Loucy (cell line): ENCODE data around the gene TEX14.

Source experiments
- H2AFZ ChIP-seq: fragments of 200-600 bp; sonication (generic); 2 replicates; pipeline ENCODE4 v1.6.0; 2016; ENCODE audit warnings: antibody characterized with exemption, mild to moderate bottlenecking, low read length, moderate library complexity
- H3F3A ChIP-seq: fragments of 200-600 bp; 2 replicates; pipeline ENCODE4 v1.6.0; 2016; ENCODE audit warnings: antibody characterized with exemption, low read depth, mild to moderate bottlenecking
- H3K27me3 ChIP-seq: fragments of 200-600 bp; sonication (generic); 2 replicates; pipeline ENCODE4 v1.6.1; 2014; ENCODE audit warnings: low read length, mild to moderate bottlenecking; ENCODE audit not compliant: insufficient read depth, poor library complexity, severe bottlenecking
- H3K36me3 ChIP-seq: fragments of 200-600 bp; sonication (generic); 2 replicates; pipeline ENCODE4 v1.6.1; 2016; ENCODE audit warnings: low read length; ENCODE audit not compliant: insufficient read depth
- H3K4me1 ChIP-seq: fragments of 200-600 bp; sonication (generic); 2 replicates; pipeline ENCODE4 v1.5.1; 2014; ENCODE audit warnings: low read length, mild to moderate bottlenecking; ENCODE audit not compliant: insufficient read depth, poor library complexity, severe bottlenecking
- H3K4me2 ChIP-seq: fragments of 200-600 bp; sonication (generic); 2 replicates; pipeline ENCODE4 v1.6.0; 2014; ENCODE audit warnings: antibody characterized with exemption, low read length, low read depth, mild to moderate bottlenecking; ENCODE audit not compliant: poor library complexity, severe bottlenecking
- H3K4me3 ChIP-seq: fragments of 200-600 bp; sonication (generic); 2 replicates; pipeline ENCODE4 v1.5.1; 2014; ENCODE audit warnings: low read length, mild to moderate bottlenecking, mixed read lengths; ENCODE audit not compliant: poor library complexity, severe bottlenecking
- H3K79me2 ChIP-seq: fragments of 200-600 bp; sonication (generic); 2 replicates; pipeline ENCODE4 v1.6.1; 2014; ENCODE audit warnings: low read length; ENCODE audit not compliant: insufficient read depth
- H3K9ac ChIP-seq: fragments of 200-600 bp; sonication (generic); 2 replicates; pipeline ENCODE4 v1.6.0; 2014; ENCODE audit warnings: mild to moderate bottlenecking, low read depth, low read length, moderate library complexity; ENCODE audit not compliant: poor library complexity, severe bottlenecking
- H3K9me2 ChIP-seq: fragments of 200-600 bp; sonication (generic); replicated peaks from 2 replicates; pipeline ENCODE4 v1.6.1; 2016; ENCODE audit warnings: low read depth, low read length, mixed read lengths
- H3K9me3 ChIP-seq: fragments of 200-600 bp; sonication (generic); 2 replicates; pipeline ENCODE4 v1.6.1; 2014; ENCODE audit warnings: mild to moderate bottlenecking, antibody characterized with exemption, low read length, low read depth; ENCODE audit not compliant: insufficient read depth
- H4K20me1 ChIP-seq: fragments of 200-600 bp; sonication (generic); 2 replicates; pipeline ENCODE4 v1.6.0; 2014; ENCODE audit warnings: antibody characterized with exemption, low read length, mild to moderate bottlenecking; ENCODE audit not compliant: insufficient read depth, poor library complexity, severe bottlenecking
- EZH2phosphoT487 ChIP-seq: fragments of 200-600 bp; IDR thresholded peaks from 2 replicates; pipeline ENCODE4 v1.6.1; 2018; ENCODE audit warnings: antibody characterized with exemption, mild to moderate bottlenecking, moderate library complexity, borderline replicate concordance
- TF ChIP-seq, protein P1 (sequence below): fragments of 200-600 bp; sonication (generic); conservative IDR thresholded peaks from 2 replicates; pipeline ENCODE4 v1.5.1; 2014; ENCODE audit warnings: mild to moderate bottlenecking, antibody characterized with exemption, low read length

Gene TEX14

GRCh38 chr17:58614859-58615459 lies 76.9 kb downstream of the TEX14 start:
- Histone ChIP-seq H3K79me2 (no peaks in the 10 kb centered on the region), H3K9ac (no peak overlapping the region), H3K9me3 (no peaks in the 10 kb centered on the region), H2AFZ (peak overlapping the region; percentile 41; the same call in 1 of the 2 replicates), H3K36me3 (no peaks in the 10 kb centered on the region), H3K27me3 (no peaks in the 10 kb centered on the region), H3K4me2 (no peak overlapping the region), H3K9me2 (no peaks in the 10 kb centered on the region), H4K20me1 (no peaks in the 10 kb centered on the region), H3K4me3 (no peak overlapping the region), H3K4me1 (peaks cover 5% of the 10 kb centered on the region), H3F3A (no peaks in the 10 kb centered on the region)
- no peak for TF ChIP-seq EZH2phosphoT487
- TF ChIP-seq, protein P1, sequence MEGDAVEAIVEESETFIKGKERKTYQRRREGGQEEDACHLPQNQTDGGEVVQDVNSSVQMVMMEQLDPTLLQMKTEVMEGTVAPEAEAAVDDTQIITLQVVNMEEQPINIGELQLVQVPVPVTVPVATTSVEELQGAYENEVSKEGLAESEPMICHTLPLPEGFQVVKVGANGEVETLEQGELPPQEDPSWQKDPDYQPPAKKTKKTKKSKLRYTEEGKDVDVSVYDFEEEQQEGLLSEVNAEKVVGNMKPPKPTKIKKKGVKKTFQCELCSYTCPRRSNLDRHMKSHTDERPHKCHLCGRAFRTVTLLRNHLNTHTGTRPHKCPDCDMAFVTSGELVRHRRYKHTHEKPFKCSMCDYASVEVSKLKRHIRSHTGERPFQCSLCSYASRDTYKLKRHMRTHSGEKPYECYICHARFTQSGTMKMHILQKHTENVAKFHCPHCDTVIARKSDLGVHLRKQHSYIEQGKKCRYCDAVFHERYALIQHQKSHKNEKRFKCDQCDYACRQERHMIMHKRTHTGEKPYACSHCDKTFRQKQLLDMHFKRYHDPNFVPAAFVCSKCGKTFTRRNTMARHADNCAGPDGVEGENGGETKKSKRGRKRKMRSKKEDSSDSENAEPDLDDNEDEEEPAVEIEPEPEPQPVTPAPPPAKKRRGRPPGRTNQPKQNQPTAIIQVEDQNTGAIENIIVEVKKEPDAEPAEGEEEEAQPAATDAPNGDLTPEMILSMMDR, result no peak

DNA sequence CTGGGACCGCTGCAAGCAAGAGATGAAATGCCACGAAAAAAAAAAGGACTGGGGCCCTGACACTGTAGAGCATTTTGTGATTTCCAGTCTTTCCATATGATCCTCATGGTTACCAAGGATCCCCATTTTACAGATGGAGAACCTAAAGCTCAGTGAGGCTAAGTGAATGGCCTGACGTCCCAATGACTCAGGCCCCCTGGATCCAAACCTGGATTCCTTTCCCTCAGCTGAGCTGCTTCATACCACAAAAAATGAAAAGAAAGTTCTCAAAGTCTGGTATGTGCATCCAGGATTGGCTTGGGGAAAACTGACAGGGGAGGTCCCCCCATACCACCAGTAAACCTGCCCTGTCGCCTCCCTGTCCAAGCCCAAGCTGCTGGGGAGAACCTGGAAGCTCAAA lies 80.5 kb downstream of the TEX14 start:
- Histone ChIP-seq H3K27me3 (no peaks in the 10 kb centered on the region), H3K9me2 (no peaks in the 10 kb centered on the region), H3K79me2 (no peaks in the 10 kb centered on the region), H2AFZ (no peak overlapping the region), H4K20me1 (no peaks in the 10 kb centered on the region), H3K36me3 (no peaks in the 10 kb centered on the region), H3K9ac (no peak overlapping the region), H3F3A (no peaks in the 10 kb centered on the region), H3K4me2 (no peak overlapping the region), H3K4me1 (peaks cover 5% of the 10 kb centered on the region), H3K4me3 (no peak overlapping the region), H3K9me3 (no peaks in the 10 kb centered on the region)
- no peak for TF ChIP-seq EZH2phosphoT487
- TF ChIP-seq, protein P1, result no peak

- no peak overlapping the region for H3K9ac ChIP-seq
Observed at GRCh38 chr17:58606934-58607333, 84.9 kb downstream of the TEX14 start.

More at GRCh38 chr17:58606934-58607333, 84.9 kb downstream of the TEX14 start:
- Histone ChIP-seq H3K9me3 (no peaks in the 10 kb centered on the region), H3K9me2 (no peaks in the 10 kb centered on the region), H3K79me2 (no peaks in the 10 kb centered on the region), H3K27me3 (no peaks in the 10 kb centered on the region), H3K4me3 (no peak overlapping the region), H3K36me3 (no peaks in the 10 kb centered on the region), H3F3A (no peaks in the 10 kb centered on the region), H4K20me1 (no peaks in the 10 kb centered on the region), H3K4me2 (no peak overlapping the region), H2AFZ (no peak overlapping the region), H3K4me1 (no peaks in the 10 kb centered on the region)
- no peak for TF ChIP-seq EZH2phosphoT487
- TF ChIP-seq, protein P1, result no peak
